A673 (cell line): ENCODE data around the gene AGTPBP1.
"Not testable (repeated sequence)": the region's sequence is repeated elsewhere in the genome, so short reads cannot be mapped to it uniquely, and the experiment has no call there.

Experiments used
- EZH2 ChIP-seq: fragments of 200-600 bp; sonication (generic); IDR thresholded peaks from 2 replicates; pipeline ENCODE4 v1.6.1; 2017; ENCODE audit warnings: borderline replicate concordance, low read depth, mild to moderate bottlenecking, mixed read lengths, antibody characterized with exemption, low read length; ENCODE audit not compliant: poor library complexity, severe bottlenecking
- TF ChIP-seq, protein P1 (sequence below): fragments of 300-800, 200-600 bp; sonication (generic); conservative IDR thresholded peaks from 2 replicates; pipeline ENCODE4 v1.5.1; 2017; ENCODE audit warnings: low read depth, mild to moderate bottlenecking, antibody characterized with exemption, low read length, moderate library complexity, mixed read lengths

DNA sequence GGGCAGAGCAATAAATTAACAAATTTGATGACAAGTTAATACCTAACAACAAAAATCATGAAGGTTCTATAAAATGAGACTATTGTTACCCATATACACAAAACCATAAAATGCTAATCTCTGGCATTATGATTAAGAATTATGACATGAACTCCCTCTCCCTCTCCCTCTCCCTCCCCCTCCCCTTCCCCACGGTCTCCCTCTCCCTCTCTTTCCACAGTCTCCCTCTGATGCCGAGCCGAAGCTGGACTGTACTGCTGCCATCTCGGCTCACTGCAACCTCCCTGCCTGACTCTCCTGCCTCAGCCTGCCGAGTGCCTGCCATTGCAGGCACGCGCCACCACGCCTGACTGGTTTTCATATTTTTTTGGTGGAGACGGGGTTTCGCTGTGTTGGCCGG is 168.8 kb downstream of the AGTPBP1 start:
- TF ChIP-seq, protein P1, sequence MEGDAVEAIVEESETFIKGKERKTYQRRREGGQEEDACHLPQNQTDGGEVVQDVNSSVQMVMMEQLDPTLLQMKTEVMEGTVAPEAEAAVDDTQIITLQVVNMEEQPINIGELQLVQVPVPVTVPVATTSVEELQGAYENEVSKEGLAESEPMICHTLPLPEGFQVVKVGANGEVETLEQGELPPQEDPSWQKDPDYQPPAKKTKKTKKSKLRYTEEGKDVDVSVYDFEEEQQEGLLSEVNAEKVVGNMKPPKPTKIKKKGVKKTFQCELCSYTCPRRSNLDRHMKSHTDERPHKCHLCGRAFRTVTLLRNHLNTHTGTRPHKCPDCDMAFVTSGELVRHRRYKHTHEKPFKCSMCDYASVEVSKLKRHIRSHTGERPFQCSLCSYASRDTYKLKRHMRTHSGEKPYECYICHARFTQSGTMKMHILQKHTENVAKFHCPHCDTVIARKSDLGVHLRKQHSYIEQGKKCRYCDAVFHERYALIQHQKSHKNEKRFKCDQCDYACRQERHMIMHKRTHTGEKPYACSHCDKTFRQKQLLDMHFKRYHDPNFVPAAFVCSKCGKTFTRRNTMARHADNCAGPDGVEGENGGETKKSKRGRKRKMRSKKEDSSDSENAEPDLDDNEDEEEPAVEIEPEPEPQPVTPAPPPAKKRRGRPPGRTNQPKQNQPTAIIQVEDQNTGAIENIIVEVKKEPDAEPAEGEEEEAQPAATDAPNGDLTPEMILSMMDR = not testable (repeated sequence)
- TF ChIP-seq EZH2 = not testable (repeated sequence)
